HCEC 1CT (cell line): ENCODE data around the gene ADGRE1.

Source experiments
- DNase-seq: peaks from one replicate; pipeline ENCODE4 v3.0.0-alpha.2; 2017

Gene ADGRE1

GRCh38 chr19:6876748-6877147, 10.6 kb upstream of the ADGRE1 start:
- no peak for DNase-seq

GRCh38 chr19:6877766-6878165, 9.6 kb upstream of the ADGRE1 start:
- DNase-seq: no peak

- DNase-seq: no peak
Measured at GRCh38 chr19:6886277-6886897, 992 bp upstream of the ADGRE1 start.

GRCh38 chr19:6888967-6889366, 1.6 kb downstream of the ADGRE1 start:
- DNase-seq: no peak

GRCh38 chr19:6890401-6890913, 3.1 kb downstream of the ADGRE1 start:
- DNase-seq: no peak

- DNase-seq: no peak
Measured at GRCh38 chr19:6890938-6891337, 3.6 kb downstream of the ADGRE1 start.

- DNase-seq: no peak
Measured at GRCh38 chr19:6891761-6892385, 4.5 kb downstream of the ADGRE1 start.

- DNase-seq: no peak
Measured at GRCh38 chr19:6894313-6894712, 6.9 kb downstream of the ADGRE1 start.

GRCh38 chr19:6903446-6903845, 16.1 kb downstream of the ADGRE1 start:
- no peak for DNase-seq

GRCh38 chr19:6906559-6907060, 19.2 kb downstream of the ADGRE1 start:
- DNase-seq: no peak

- DNase-seq: no peak
Measured at GRCh38 chr19:6911523-6911922, 24.1 kb downstream of the ADGRE1 start.

GRCh38 chr19:6914321-6914720, 26.9 kb downstream of the ADGRE1 start:
- DNase-seq: no peak

- DNase-seq: no peak
Measured at GRCh38 chr19:6916952-6917351, 29.6 kb downstream of the ADGRE1 start.

GRCh38 chr19:6925386-6925785, 38.0 kb downstream of the ADGRE1 start:
- no peak for DNase-seq

- peak; percentile 3 for DNase-seq
Measured at GRCh38 chr19:6925801-6926751, 38.7 kb downstream of the ADGRE1 start.

GRCh38 chr19:6930190-6930589, 42.8 kb downstream of the ADGRE1 start:
- no peak for DNase-seq

- DNase-seq: no peak
Measured at GRCh38 chr19:6935069-6935468, 47.7 kb downstream of the ADGRE1 start.

GRCh38 chr19:6935618-6936017, 48.2 kb downstream of the ADGRE1 start:
- no peak for DNase-seq

- DNase-seq: no peak
Measured at GRCh38 chr19:6945733-6946132, 58.4 kb downstream of the ADGRE1 start.

GRCh38 chr19:6947745-6948144, 60.4 kb downstream of the ADGRE1 start:
- DNase-seq: peak; percentile 91

- no peak for DNase-seq
Measured at GRCh38 chr19:6948884-6949283, 61.5 kb downstream of the ADGRE1 start.

GRCh38 chr19:6952956-6953355, 65.6 kb downstream of the ADGRE1 start:
- no peak for DNase-seq

GRCh38 chr19:6955082-6955481, 67.7 kb downstream of the ADGRE1 start:
- no peak for DNase-seq
